NB4 (cell line): ENCODE data around the gene ST7L.

Experiments
- CTCF ChIP-seq: IDR thresholded peaks from one replicate; pipeline ENCODE4 v1.5.1; 2012; ENCODE audit warnings: low read depth, low read length
- MAX ChIP-seq: IDR thresholded peaks from 2 replicates; pipeline ENCODE4 v1.6.1; 2011; ENCODE audit warnings: low read depth, low read length
- MYC ChIP-seq: IDR thresholded peaks from 2 replicates; pipeline ENCODE4 v1.6.1; 2011; ENCODE audit warnings: low read depth, low read length
- POLR2A ChIP-seq: IDR thresholded peaks from 2 replicates; pipeline ENCODE4 v1.6.1; 2011; ENCODE audit warnings: mild to moderate bottlenecking; ENCODE audit not compliant: insufficient read length; ENCODE audit errors: extremely low read depth

DNA sequence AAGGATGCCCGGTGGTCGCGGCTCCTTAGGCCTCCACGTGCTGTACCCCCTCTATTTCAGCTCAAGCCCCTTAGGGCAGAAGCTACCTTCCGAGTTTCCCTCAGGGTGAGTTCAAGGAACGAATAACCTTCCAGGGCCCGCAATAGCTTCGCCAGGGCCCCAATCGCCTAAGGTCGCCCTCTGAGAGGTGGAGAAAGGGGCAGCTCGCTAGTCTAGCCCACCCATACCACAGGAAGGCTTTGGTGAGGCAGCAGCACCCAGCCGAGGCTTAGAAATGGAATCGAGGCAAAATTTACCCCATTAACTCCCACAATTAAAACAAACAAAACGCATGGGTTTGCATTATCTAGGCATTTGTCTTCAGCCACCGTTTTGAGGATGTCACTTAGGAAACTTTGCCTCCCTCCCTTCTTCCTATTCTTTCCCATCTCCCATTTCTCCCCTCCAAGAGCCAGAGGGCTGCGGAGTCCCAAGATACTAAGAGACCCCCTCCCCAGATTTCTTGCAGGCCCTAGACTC lies 109.2 kb downstream of the ST7L start:
- TF ChIP-seq POLR2A (no peak), CTCF (no peak), MAX (no peak), MYC (no peak)
